Activated naive CD4-positive, alpha-beta T cell treated with anti-CD3 and anti-CD28 coated beads for 36 hours (primary cell): Measurements from ENCODE around the gene RADIL. TPM values are rescaled to one million over a fixed set of nuclear protein-coding genes. Genes with fewer than 3 reads are reported as not detected.
A peak's percentile ranks its signal among the peaks of the same experiment; 100 is the strongest.

Source experiments
- CTCF ChIA-PET: fragments of 350-600 bp; sonication (Branson Sonifier 250); formaldehyde crosslinking; loops from one replicate; lab custom pipeline; 2021; ENCODE audit warnings: antibody characterized with exemption; lab: Charles Lee
- DNase-seq: peaks from one replicate; pipeline ENCODE4 v3.0.0-alpha.2; 2020
- H3K27ac Mint-ChIP-seq: one replicate; pipeline ENCODE4 v1.8.0; 2021; ENCODE audit warnings: mild to moderate bottlenecking, mixed read lengths
- H3K27me3 Mint-ChIP-seq: one replicate; pipeline ENCODE4 v1.8.0; 2021; ENCODE audit warnings: low read depth, mixed read lengths
- H3K36me3 Mint-ChIP-seq: one replicate; pipeline ENCODE4 v1.8.0; 2021; ENCODE audit warnings: low read depth, mixed read lengths
- H3K4me1 Mint-ChIP-seq: one replicate; pipeline ENCODE4 v1.8.0; 2021; ENCODE audit warnings: low read depth, mixed read lengths
- H3K4me3 Mint-ChIP-seq: one replicate; pipeline ENCODE4 v1.8.0; 2021; ENCODE audit warnings: mild to moderate bottlenecking, moderate library complexity, mixed read lengths
- H3K9me3 Mint-ChIP-seq: one replicate; pipeline ENCODE4 v1.8.0; 2021; ENCODE audit warnings: mixed read lengths
- intact Hi-C: fragments of 100-400 bp; cut with micrococcal nuclease; formaldehyde crosslinking; loops from one replicate; pipeline ENCODE4 v1.15.1; 2023
- total RNA-seq, 2 experiments: library from RNA; stranded (reverse); gene quantifications; one replicate each; pipeline ENCODE4 v1.2.3, GENCODE V29; 2021

The RADIL gene
- total RNA-seq, 2 experiments from 2014 or later = 0.42 to 0.55 TPM

DNA sequence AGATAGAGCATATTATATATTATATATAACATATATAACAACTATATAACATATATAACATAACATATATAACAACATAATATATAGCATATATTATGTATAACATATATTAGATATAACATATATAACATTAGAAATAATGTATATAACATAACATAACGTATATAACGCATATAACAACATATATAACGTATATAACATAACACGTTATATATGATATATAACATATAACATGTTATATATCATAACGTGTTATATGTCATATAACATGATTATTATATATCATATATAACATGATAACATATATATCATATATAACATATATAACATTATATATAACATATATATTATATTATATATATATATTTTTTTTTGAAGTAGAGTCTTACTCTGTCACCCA is 104.4 kb downstream of the RADIL start:
- H3K36me3 Mint-ChIP-seq = peaks cover 7% of the 10 kb centered on the region
- CTCF ChIA-PET = no interaction called here

GRCh38 chr7:4775848-4776623 is 107.5 kb downstream of the RADIL start:
- CTCF ChIA-PET = interaction anchor here (1.0 to 2.1 kb wide), 9 partner anchors 16 to 198 kb away, joined by 3 to 7 read pairs (median 3); no protein-coding TSS in a partner anchor
- H3K9me3 Mint-ChIP-seq = no peaks in the 10 kb centered on the region
- peak; percentile 60 for DNase-seq

More for the DNA sequence above, 104.4 kb downstream of the RADIL start:
- Mint-ChIP-seq H3K4me1 (peaks cover 34% of the 10 kb centered on the region), H3K4me3 (no peak overlapping the region), H3K27ac (no peak overlapping the region), H3K27me3 (no peaks in the 10 kb centered on the region), H3K9me3 (no peaks in the 10 kb centered on the region)
- intact Hi-C loops = no loop called here
- no peak for DNase-seq

GRCh38 chr7:4775250-4775847 is 108.2 kb downstream of the RADIL start, which contains the start of gene AP5Z1:
Gene AP5Z1, plus strand, starts transcription at chr7:4775623. Its CDS starts 93 bp downstream, at chr7:4775716.
- H3K27me3 Mint-ChIP-seq = no peaks in the 10 kb centered on the region
- H3K9me3 Mint-ChIP-seq = no peaks in the 10 kb centered on the region
- peaks cover 7% of the 10 kb centered on the region for H3K36me3 Mint-ChIP-seq
- peak within 1 kb of the TSS; percentile 93 for H3K27ac Mint-ChIP-seq
- H3K4me3 Mint-ChIP-seq = peak within 1 kb of the TSS; percentile 98
- DNase-seq = peak; percentile 94
- intact Hi-C loops = loop anchor here (1.0 to 2.0 kb wide), 4 partner anchors 37 to 134 kb away; partner anchors contain the start of gene RADIL
- peaks cover 40% of the 10 kb centered on the region for H3K4me1 Mint-ChIP-seq
- CTCF ChIA-PET = interaction anchor here (1.0 to 2.1 kb wide), 8 partner anchors 16 to 198 kb away, joined by 3 to 7 read pairs (median 3); no protein-coding TSS in a partner anchor

More at GRCh38 chr7:4775848-4776623, 107.5 kb downstream of the RADIL start:
- H3K27me3 Mint-ChIP-seq = no peaks in the 10 kb centered on the region
- peaks cover 40% of the 10 kb centered on the region for H3K4me1 Mint-ChIP-seq
- peak overlapping the region; percentile 98 for H3K4me3 Mint-ChIP-seq
- peak overlapping the region; percentile 93 for H3K27ac Mint-ChIP-seq
- H3K36me3 Mint-ChIP-seq = peaks cover 7% of the 10 kb centered on the region
- intact Hi-C loops = loop anchor here (1.0 to 2.0 kb wide), 4 partner anchors 37 to 135 kb away; partner anchors contain the start of gene RADIL

- DNase-seq = peak; percentile 45
- peaks cover 7% of the 10 kb centered on the region for H3K36me3 Mint-ChIP-seq
- peaks cover 42% of the 10 kb centered on the region for H3K4me1 Mint-ChIP-seq
- CTCF ChIA-PET = interaction anchor here (1.0 to 2.1 kb wide), 5 partner anchors 18 to 133 kb away, joined by 3 to 7 read pairs (median 3); no protein-coding TSS in a partner anchor
- no peaks in the 10 kb centered on the region for H3K27me3 Mint-ChIP-seq
- no peaks in the 10 kb centered on the region for H3K9me3 Mint-ChIP-seq
- peak overlapping the region; percentile 93 for H3K27ac Mint-ChIP-seq
- intact Hi-C loops = loop anchor here (1.0 to 2.0 kb wide), 4 partner anchors 36 to 133 kb away; partner anchors contain the start of gene RADIL
- H3K4me3 Mint-ChIP-seq = peak overlapping the region; percentile 98
Observed at GRCh38 chr7:4774658-4775249, 108.8 kb downstream of the RADIL start.

- Mint-ChIP-seq H3K36me3 (peaks cover 7% of the 10 kb centered on the region), H3K27ac (peak overlapping the region; percentile 93), H3K9me3 (no peaks in the 10 kb centered on the region), H3K4me3 (peak overlapping the region; percentile 98), H3K4me1 (peaks cover 44% of the 10 kb centered on the region), H3K27me3 (no peaks in the 10 kb centered on the region)
- DNase-seq = no peak
- intact Hi-C loops = loop anchor here (2.0 kb wide), 1 partner anchor 35 kb away; no protein-coding TSS in a partner anchor
- CTCF ChIA-PET = no interaction called here
Observed at GRCh38 chr7:4774007-4774406, 109.5 kb downstream of the RADIL start.

- Mint-ChIP-seq H3K9me3 (no peaks in the 10 kb centered on the region), H3K4me1 (peaks cover 36% of the 10 kb centered on the region), H3K36me3 (peaks cover 4% of the 10 kb centered on the region), H3K4me3 (no peak overlapping the region), H3K27me3 (no peaks in the 10 kb centered on the region), H3K27ac (no peak overlapping the region)
- intact Hi-C loops = no loop called here
- no peak for DNase-seq
- CTCF ChIA-PET = no interaction called here
Observed at GRCh38 chr7:4772306-4772705, 111.2 kb downstream of the RADIL start.

GRCh38 chr7:4771737-4772136 is 111.8 kb downstream of the RADIL start:
- intact Hi-C loops = no loop called here
- no peak overlapping the region for H3K4me3 Mint-ChIP-seq
- CTCF ChIA-PET = no interaction called here
- peaks cover 1% of the 10 kb centered on the region for H3K36me3 Mint-ChIP-seq
- H3K4me1 Mint-ChIP-seq = peaks cover 32% of the 10 kb centered on the region
- no peak overlapping the region for H3K27ac Mint-ChIP-seq
- no peak for DNase-seq
- H3K9me3 Mint-ChIP-seq = no peaks in the 10 kb centered on the region
- no peaks in the 10 kb centered on the region for H3K27me3 Mint-ChIP-seq

DNA sequence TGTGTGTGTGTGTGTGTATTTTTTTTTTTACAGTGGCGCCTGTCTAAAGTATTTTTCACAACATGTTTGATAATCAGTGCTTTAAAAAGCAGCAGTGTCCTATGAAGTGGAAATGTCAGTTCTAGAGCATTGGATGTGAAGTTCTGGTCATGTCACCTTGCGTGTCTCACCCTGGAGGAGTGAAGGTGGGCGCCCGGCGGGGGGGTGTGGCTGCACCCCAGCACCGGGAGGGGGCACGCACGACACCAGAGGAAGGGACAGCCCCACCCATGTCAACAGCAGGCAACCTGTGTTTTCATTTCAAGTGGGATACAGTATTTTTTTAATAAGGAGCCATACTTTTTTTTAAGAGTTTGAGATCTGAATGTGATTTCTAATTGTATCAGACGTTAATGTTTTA is 112.6 kb downstream of the RADIL start:
- Mint-ChIP-seq H3K4me1 (peaks cover 26% of the 10 kb centered on the region), H3K27ac (no peak overlapping the region), H3K4me3 (no peak overlapping the region), H3K9me3 (no peaks in the 10 kb centered on the region), H3K27me3 (no peaks in the 10 kb centered on the region), H3K36me3 (peaks cover 1% of the 10 kb centered on the region)
- intact Hi-C loops = no loop called here
- DNase-seq = no peak
- CTCF ChIA-PET = no interaction called here

GRCh38 chr7:4769761-4770160 is 113.8 kb downstream of the RADIL start:
- no peak overlapping the region for H3K4me3 Mint-ChIP-seq
- CTCF ChIA-PET = interaction anchor here (0.7 kb wide), 1 partner anchor 157 kb away, joined by 4 read pairs; no protein-coding TSS in a partner anchor

DNA sequence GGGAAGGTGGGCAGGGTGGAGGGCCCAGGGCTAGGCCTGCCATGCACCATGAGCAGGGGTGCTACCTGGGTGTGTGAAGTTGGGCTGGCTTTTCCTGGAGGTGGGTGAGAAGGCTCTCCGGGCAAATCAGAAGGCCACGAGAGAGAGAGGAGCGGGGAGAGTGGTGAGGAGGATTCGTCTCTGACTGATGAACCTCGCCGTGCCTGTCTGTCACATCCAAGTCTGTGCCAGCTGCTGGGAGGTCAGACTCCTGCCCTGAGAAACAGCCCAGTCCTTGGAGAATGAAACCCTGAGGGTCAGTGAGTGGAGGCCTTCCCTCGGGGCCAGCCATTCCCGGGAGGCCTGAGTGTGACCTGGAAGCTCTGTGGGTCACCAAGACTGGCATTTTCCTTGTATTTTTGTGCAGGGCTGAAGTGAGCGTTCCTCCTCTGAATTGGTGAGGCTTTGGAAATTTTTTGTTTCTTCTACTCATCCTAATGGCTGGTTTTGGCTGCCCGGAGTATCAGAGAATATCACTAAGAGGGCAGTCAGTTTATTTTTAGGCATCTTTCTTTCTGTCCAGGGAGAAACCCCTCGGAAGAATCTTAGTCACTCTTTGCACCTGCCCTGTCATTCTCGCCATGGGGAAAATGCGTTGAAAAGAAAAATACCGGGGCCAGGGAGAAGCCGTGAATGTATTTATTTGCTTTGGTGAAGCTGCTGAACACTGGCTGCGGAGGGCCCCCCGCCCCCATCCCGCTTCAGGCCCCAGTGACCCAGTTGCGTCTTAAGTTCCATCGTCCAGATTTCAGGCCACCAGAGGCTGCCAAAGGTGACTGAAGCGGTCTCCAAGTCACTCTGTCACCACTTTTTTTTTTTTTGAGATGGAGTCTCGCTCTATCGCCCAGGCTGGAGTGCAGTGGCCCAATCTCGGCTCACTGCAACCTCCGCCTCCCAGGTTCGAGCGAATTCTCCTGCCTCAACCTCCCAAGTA is 114.6 kb downstream of the RADIL start:
- DNase-seq = no peak
- no peaks in the 10 kb centered on the region for H3K27me3 Mint-ChIP-seq
- no peak overlapping the region for H3K27ac Mint-ChIP-seq
- peaks cover 2% of the 10 kb centered on the region for H3K36me3 Mint-ChIP-seq
- H3K9me3 Mint-ChIP-seq = no peaks in the 10 kb centered on the region
- peaks cover 9% of the 10 kb centered on the region for H3K4me1 Mint-ChIP-seq
- intact Hi-C loops = no loop called here
- CTCF ChIA-PET = interaction anchor here (0.7 kb wide), 1 partner anchor 156 kb away, joined by 4 read pairs; no protein-coding TSS in a partner anchor
- H3K4me3 Mint-ChIP-seq = no peak overlapping the region

More at GRCh38 chr7:4769761-4770160, 113.8 kb downstream of the RADIL start:
- H3K9me3 Mint-ChIP-seq = no peaks in the 10 kb centered on the region
- peaks cover 2% of the 10 kb centered on the region for H3K36me3 Mint-ChIP-seq
- intact Hi-C loops = no loop called here
- DNase-seq = no peak
- peaks cover 18% of the 10 kb centered on the region for H3K4me1 Mint-ChIP-seq
- H3K27me3 Mint-ChIP-seq = no peaks in the 10 kb centered on the region
- H3K27ac Mint-ChIP-seq = no peak overlapping the region
